HG02973 (cell line): ENCODE measurements around the gene INPP4B.
"Not testable (repeated sequence)": the region's sequence is repeated elsewhere in the genome, so short reads cannot be mapped to it uniquely, and the experiment has no call there.

Experiments used
- ATAC-seq: cut with Tn5 transposase; IDR thresholded peaks from one replicate; pipeline ENCODE4 v1.9.1; 2021; ENCODE audit warnings: moderate library complexity; ENCODE audit not compliant: unreplicated experiment

The INPP4B gene

GRCh38 chr4:142419712-142420111, 426.4 kb downstream of the INPP4B start:
- ATAC-seq, result no peak

GRCh38 chr4:142418697-142419096, 427.4 kb downstream of the INPP4B start:
- no peak for ATAC-seq

GRCh38 chr4:142416711-142417275, 429.3 kb downstream of the INPP4B start:
- ATAC-seq, result no peak

- ATAC-seq, result no peak
Measured at GRCh38 chr4:142416121-142416520, 430.0 kb downstream of the INPP4B start.

- no peak for ATAC-seq
Measured at GRCh38 chr4:142414366-142414990, 431.6 kb downstream of the INPP4B start.

GRCh38 chr4:142413485-142413884, 432.6 kb downstream of the INPP4B start:
- ATAC-seq, result no peak

GRCh38 chr4:142411993-142412392, 434.1 kb downstream of the INPP4B start:
- ATAC-seq, result no peak

GRCh38 chr4:142408003-142408441, 438.1 kb downstream of the INPP4B start:
- no peak for ATAC-seq

- no peak for ATAC-seq
Measured at GRCh38 chr4:142407596-142407995, 438.5 kb downstream of the INPP4B start.

- no peak for ATAC-seq
Measured at GRCh38 chr4:142406917-142407501, 439.1 kb downstream of the INPP4B start.

GRCh38 chr4:142406499-142406835, 439.6 kb downstream of the INPP4B start:
- no peak for ATAC-seq

GRCh38 chr4:142405695-142406498, 440.2 kb downstream of the INPP4B start:
- peak; percentile 28 for ATAC-seq

- ATAC-seq, result peak; percentile 57
Measured at GRCh38 chr4:142405021-142405694, 440.9 kb downstream of the INPP4B start.

GRCh38 chr4:142404191-142404611, 441.9 kb downstream of the INPP4B start:
- no peak for ATAC-seq

GRCh38 chr4:142402900-142403299, 443.2 kb downstream of the INPP4B start:
- ATAC-seq, result no peak

- no peak for ATAC-seq
Measured at GRCh38 chr4:142402156-142402555, 443.9 kb downstream of the INPP4B start.

GRCh38 chr4:142397364-142397991, 448.6 kb downstream of the INPP4B start:
- not testable (repeated sequence) for ATAC-seq

- ATAC-seq, result no peak
Measured at GRCh38 chr4:142396279-142396678, 449.8 kb downstream of the INPP4B start.

- no peak for ATAC-seq
Measured at GRCh38 chr4:142393127-142393526, 453.0 kb downstream of the INPP4B start.

- ATAC-seq, result no peak
Measured at GRCh38 chr4:142386856-142387255, 459.2 kb downstream of the INPP4B start.

GRCh38 chr4:142386449-142386848, 459.7 kb downstream of the INPP4B start:
- ATAC-seq, result no peak
